BLaER1 (cell line): ENCODE measurements around the gene ARHGAP22.

ENCODE experiments used
- H3K27ac ChIP-seq: shearing (Covaris generic); formaldehyde crosslinking; 2 replicates; pipeline ENCODE4 v1.8.1; 2022
- H3K27me3 ChIP-seq: shearing (Covaris generic); formaldehyde crosslinking; 2 replicates; pipeline ENCODE4 v1.8.1; 2022
- H3K36me3 ChIP-seq: shearing (Covaris generic); formaldehyde crosslinking; 2 replicates; pipeline ENCODE4 v1.8.1; 2022
- H3K4me1 ChIP-seq: shearing (Covaris generic); formaldehyde crosslinking; 2 replicates; pipeline ENCODE4 v1.8.1; 2022
- H3K4me2 ChIP-seq: shearing (Covaris generic); formaldehyde crosslinking; 2 replicates; pipeline ENCODE4 v1.8.1; 2022
- H3K4me3 ChIP-seq: shearing (Covaris generic); formaldehyde crosslinking; 2 replicates; pipeline ENCODE4 v1.8.1; 2022
- H3K9ac ChIP-seq: shearing (Covaris generic); formaldehyde crosslinking; 2 replicates; pipeline ENCODE4 v1.8.1; 2022
- H3K9me3 ChIP-seq: shearing (Covaris generic); formaldehyde crosslinking; 2 replicates; pipeline ENCODE4 v1.8.1; 2022
- H4K20me1 ChIP-seq: shearing (Covaris generic); formaldehyde crosslinking; 2 replicates; pipeline ENCODE4 v1.8.1; 2022
- Cebpa-rat ChIP-seq: shearing (Covaris generic); IDR thresholded peaks from 2 replicates; pipeline ENCODE4 v1.8.1; 2022

ARHGAP22 gene

GRCh38 chr10:48601789-48602188, 3.1 kb downstream of the ARHGAP22 start:
- no peak for TF ChIP-seq Cebpa-rat
- H3K36me3 ChIP-seq: no peaks in the 10 kb centered on the region
- H3K4me2 ChIP-seq: no peak overlapping the region
- H3K4me3 ChIP-seq: no peak overlapping the region
- no peak overlapping the region for H3K27ac ChIP-seq
- no peaks in the 10 kb centered on the region for H4K20me1 ChIP-seq
- no peak overlapping the region for H3K9ac ChIP-seq
- peaks cover 8% of the 10 kb centered on the region for H3K4me1 ChIP-seq
- peaks cover 20% of the 10 kb centered on the region for H3K27me3 ChIP-seq
- H3K9me3 ChIP-seq: no peaks in the 10 kb centered on the region

GRCh38 chr10:48600645-48601505, 4.0 kb downstream of the ARHGAP22 start:
- no peak overlapping the region for H3K4me3 ChIP-seq
- no peaks in the 10 kb centered on the region for H4K20me1 ChIP-seq
- no peak for TF ChIP-seq Cebpa-rat
- H3K4me1 ChIP-seq: no peaks in the 10 kb centered on the region
- no peaks in the 10 kb centered on the region for H3K9me3 ChIP-seq
- no peak overlapping the region for H3K9ac ChIP-seq
- peaks cover 16% of the 10 kb centered on the region for H3K27me3 ChIP-seq
- no peak overlapping the region for H3K4me2 ChIP-seq
- H3K27ac ChIP-seq: no peak overlapping the region
- H3K36me3 ChIP-seq: no peaks in the 10 kb centered on the region

GRCh38 chr10:48599830-48600134, 5.1 kb downstream of the ARHGAP22 start:
- Histone ChIP-seq H3K4me1 (peaks cover 5% of the 10 kb centered on the region), H3K9me3 (no peaks in the 10 kb centered on the region), H3K36me3 (no peaks in the 10 kb centered on the region), H3K9ac (no peak overlapping the region), H3K4me2 (no peak overlapping the region), H3K27me3 (peaks cover 7% of the 10 kb centered on the region), H3K27ac (no peak overlapping the region), H4K20me1 (no peaks in the 10 kb centered on the region), H3K4me3 (no peak overlapping the region)
- no peak for TF ChIP-seq Cebpa-rat

GRCh38 chr10:48598936-48599829, 5.7 kb downstream of the ARHGAP22 start:
- no peak for TF ChIP-seq Cebpa-rat
- no peak overlapping the region for H3K4me2 ChIP-seq
- H3K4me3 ChIP-seq: no peak overlapping the region
- no peaks in the 10 kb centered on the region for H4K20me1 ChIP-seq
- no peaks in the 10 kb centered on the region for H3K36me3 ChIP-seq
- H3K9ac ChIP-seq: no peak overlapping the region
- H3K27me3 ChIP-seq: 0 out of 2 replicates have a peak, but pooled peaks cover 1% of the 10 kb centered on the region
- peaks cover 11% of the 10 kb centered on the region for H3K4me1 ChIP-seq
- no peak overlapping the region for H3K27ac ChIP-seq
- H3K9me3 ChIP-seq: no peaks in the 10 kb centered on the region

GRCh38 chr10:48598243-48598935, 6.5 kb downstream of the ARHGAP22 start:
- no peaks in the 10 kb centered on the region for H3K36me3 ChIP-seq
- no peak overlapping the region for H3K4me3 ChIP-seq
- H4K20me1 ChIP-seq: no peaks in the 10 kb centered on the region
- no peak overlapping the region for H3K27ac ChIP-seq
- H3K27me3 ChIP-seq: no peaks in the 10 kb centered on the region
- TF ChIP-seq Cebpa-rat: no peak
- H3K9ac ChIP-seq: no peak overlapping the region
- H3K9me3 ChIP-seq: no peaks in the 10 kb centered on the region
- H3K4me1 ChIP-seq: peaks cover 14% of the 10 kb centered on the region
- no peak overlapping the region for H3K4me2 ChIP-seq

DNA sequence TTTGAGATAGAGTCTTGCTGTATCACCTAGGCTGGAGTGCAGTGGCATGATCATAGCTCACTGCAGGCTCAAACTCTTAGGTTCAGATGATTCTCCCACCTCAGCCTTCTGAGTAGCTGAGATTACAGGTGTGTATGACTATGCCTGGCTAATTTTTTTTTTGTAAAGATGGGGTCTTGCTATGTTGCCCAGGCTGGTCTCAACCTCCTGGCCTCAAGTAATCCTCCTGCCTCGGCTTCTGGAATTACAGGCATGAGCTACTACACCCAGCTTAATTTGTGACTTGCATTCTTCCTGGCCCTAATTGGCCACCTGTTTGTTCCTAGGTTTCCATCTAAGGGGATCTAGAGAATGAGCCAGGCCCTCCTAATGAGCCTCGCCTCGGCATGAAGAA, 9.3 kb downstream of the ARHGAP22 start:
- Histone ChIP-seq H3K4me1 (peaks cover 14% of the 10 kb centered on the region), H3K4me3 (no peak overlapping the region), H3K36me3 (no peaks in the 10 kb centered on the region), H3K9me3 (no peaks in the 10 kb centered on the region), H3K27me3 (no peaks in the 10 kb centered on the region), H3K4me2 (no peak overlapping the region), H3K9ac (no peak overlapping the region), H3K27ac (no peak overlapping the region), H4K20me1 (no peaks in the 10 kb centered on the region)
- no peak for TF ChIP-seq Cebpa-rat

DNA sequence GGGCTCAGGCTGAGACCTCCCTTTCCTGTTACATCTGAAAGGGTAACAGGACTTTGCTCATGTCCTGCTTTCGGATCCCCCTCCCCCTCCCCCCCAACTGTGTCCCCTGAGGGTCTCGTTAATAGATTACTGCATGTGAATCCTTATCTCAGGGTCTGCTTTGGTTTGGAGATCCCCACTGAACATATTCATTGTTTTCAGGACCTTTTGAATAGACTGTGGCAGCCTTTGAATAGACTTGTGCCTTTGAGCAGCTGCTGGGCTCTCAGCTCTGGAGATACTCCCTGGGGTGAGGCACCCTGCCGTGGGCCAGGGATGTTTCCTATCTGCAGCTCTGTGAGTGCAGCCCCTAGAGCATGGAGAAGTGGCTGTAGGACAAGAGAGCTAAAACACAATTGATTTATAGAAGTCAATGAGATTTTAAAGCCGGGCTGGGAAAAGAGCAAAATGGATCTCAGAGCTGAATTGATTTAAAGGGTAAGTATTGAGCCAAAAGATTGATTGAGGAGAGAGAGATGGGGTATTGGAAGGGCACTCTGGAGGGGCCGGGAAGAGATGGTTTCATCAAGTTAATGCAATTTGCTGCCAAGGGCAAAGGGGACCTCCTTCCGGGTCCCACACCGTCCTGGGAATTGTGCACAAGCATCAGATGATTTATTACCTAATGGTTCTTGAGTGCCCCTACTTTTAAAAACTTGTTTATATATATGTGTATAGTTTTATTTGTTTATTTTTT, 9.9 kb downstream of the ARHGAP22 start:
- Histone ChIP-seq H4K20me1 (no peaks in the 10 kb centered on the region), H3K4me2 (peak overlapping the region; percentile 15), H3K27ac (no peak overlapping the region), H3K9me3 (no peaks in the 10 kb centered on the region), H3K4me1 (peaks cover 14% of the 10 kb centered on the region), H3K9ac (no peak overlapping the region), H3K27me3 (no peaks in the 10 kb centered on the region), H3K4me3 (no peak overlapping the region), H3K36me3 (no peaks in the 10 kb centered on the region)
- TF ChIP-seq Cebpa-rat: no peak

- H4K20me1 ChIP-seq: no peaks in the 10 kb centered on the region
- no peaks in the 10 kb centered on the region for H3K9me3 ChIP-seq
- TF ChIP-seq Cebpa-rat: no peak
- H3K36me3 ChIP-seq: no peaks in the 10 kb centered on the region
- no peak overlapping the region for H3K9ac ChIP-seq
- H3K27ac ChIP-seq: no peak overlapping the region
- no peaks in the 10 kb centered on the region for H3K27me3 ChIP-seq
- peak overlapping the region; percentile 15; the same call in 1 of the 2 replicates for H3K4me2 ChIP-seq
- peaks cover 14% of the 10 kb centered on the region for H3K4me1 ChIP-seq
- no peak overlapping the region for H3K4me3 ChIP-seq
Measured at GRCh38 chr10:48594371-48594770, 10.5 kb downstream of the ARHGAP22 start.

- no peak for TF ChIP-seq Cebpa-rat
- H3K9me3 ChIP-seq: no peaks in the 10 kb centered on the region
- no peak overlapping the region for H3K4me3 ChIP-seq
Measured at GRCh38 chr10:48592346-48592745, 12.5 kb downstream of the ARHGAP22 start.

More at GRCh38 chr10:48592346-48592745, 12.5 kb downstream of the ARHGAP22 start:
- H4K20me1 ChIP-seq: no peaks in the 10 kb centered on the region
- no peak overlapping the region for H3K27ac ChIP-seq
- no peak overlapping the region for H3K4me2 ChIP-seq
- H3K36me3 ChIP-seq: no peaks in the 10 kb centered on the region
- no peak overlapping the region for H3K9ac ChIP-seq
- H3K27me3 ChIP-seq: no peaks in the 10 kb centered on the region
- peaks cover 14% of the 10 kb centered on the region for H3K4me1 ChIP-seq
